ENCODE results near the gene TMEM258. TPM values are rescaled to one million over a fixed set of nuclear protein-coding genes. Genes with fewer than 3 reads are reported as not detected.

Gene TMEM258
- total RNA-seq, 8 experiments from 2014 or later: 138 to 330 (median 269) TPM

DNA sequence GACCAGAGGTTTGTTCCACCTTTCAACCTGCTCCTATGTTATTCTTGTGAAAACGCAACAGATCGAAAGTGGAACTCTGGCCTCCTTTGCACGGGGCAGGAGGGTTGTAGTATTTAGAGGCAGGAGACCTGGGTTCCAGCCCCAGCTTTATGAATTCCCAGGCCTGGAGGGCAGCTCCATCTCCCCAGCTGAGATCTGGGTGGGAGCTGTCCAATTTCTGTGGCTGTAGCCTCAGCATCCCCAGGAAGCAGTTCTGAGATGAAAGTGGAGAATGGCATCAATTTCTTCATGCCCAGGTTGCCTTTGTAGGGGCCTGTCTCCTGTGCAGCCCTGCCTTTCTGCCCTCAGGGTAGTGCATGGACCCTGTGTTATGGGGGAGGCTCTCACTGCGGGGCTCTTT is 39.8 kb upstream of the TMEM258 start:
- Histone ChIP-seq H3K27ac (peak overlapping the region in 1 of 2 donors; percentile 28), H3K4me3 (no peak overlapping the region), H3K4me1 (replicated peaks in 1 of 2) (peaks cover 49 to 54% of the 10 kb centered on the region in 2 donors)
- in situ Hi-C loops (cut with MboI; ENCODE audit: low pct_unique_long_range_greater_than_20kb in 2 of 9, low sequenced_read_pairs in 9 of 9, unreplicated experiment in 9 of 9): no loop called here
- WGBS, 10 experiments: 90 to 94% methylated on average over 2 to 3 of the region's 4 CpGs; no CpG with 5 or more reads in 8 of the 10 experiments
- ATAC-seq (replicated peaks in 6 of 8): no peak

DNA sequence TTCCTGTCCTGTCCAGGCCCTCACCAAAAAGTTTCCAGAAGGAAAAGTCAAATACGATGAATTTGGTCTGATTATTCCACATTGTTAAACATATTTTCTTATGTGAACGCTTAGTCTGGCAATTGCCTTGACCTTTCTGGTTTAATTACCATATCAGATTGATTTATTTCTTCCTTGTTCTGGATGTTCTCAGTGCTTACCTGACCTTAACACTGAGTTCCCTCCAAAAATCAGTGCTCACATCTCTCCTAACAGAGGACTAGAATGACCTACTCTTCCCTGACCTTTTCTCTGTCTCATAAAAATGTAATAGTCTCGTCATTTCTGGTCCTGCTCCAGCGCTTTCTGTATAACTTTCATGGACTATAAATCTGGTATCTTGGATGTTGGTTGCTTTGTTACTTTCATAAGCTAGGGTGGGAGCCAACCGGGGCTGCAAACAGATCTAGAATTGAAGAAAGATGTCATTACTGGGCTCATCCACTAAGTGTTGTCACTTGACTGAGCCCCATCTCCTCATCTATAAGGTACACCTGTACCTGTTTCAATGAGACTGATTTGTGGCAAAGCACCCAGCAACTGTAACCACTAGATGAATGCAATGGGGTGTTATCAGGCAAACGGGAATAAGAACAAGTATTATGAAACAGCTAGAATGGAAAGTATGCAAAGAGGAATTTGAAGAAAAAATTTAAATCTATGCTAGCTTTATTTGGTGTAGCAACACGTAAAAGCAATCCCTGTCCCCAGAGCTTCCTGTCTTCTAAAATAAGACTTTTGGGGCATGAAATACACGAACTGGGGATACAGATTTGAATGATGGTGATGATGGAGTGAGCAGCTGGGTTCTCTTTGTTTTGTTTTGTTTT is 38.1 kb upstream of the TMEM258 start:
- 2 to 73% (median 29%) methylated on average over 2 to 8 of the region's 8 CpGs; no CpG with 5 or more reads in 1 of the 10 experiments for WGBS, 10 experiments
- in situ Hi-C loops (cut with MboI; ENCODE audit: low pct_unique_long_range_greater_than_20kb in 2 of 9, low sequenced_read_pairs in 9 of 9, unreplicated experiment in 9 of 9): no loop called here
- peaks cover 59 to 63% of the 10 kb centered on the region in 2 donors for H3K4me1 ChIP-seq (replicated peaks in 1 of 2)
- no peak for ATAC-seq (replicated peaks in 6 of 8)
- peak overlapping the region; percentile 57 to 93 (median 90) for H3K4me3 ChIP-seq
- H3K27ac ChIP-seq: no peak overlapping the region

DNA sequence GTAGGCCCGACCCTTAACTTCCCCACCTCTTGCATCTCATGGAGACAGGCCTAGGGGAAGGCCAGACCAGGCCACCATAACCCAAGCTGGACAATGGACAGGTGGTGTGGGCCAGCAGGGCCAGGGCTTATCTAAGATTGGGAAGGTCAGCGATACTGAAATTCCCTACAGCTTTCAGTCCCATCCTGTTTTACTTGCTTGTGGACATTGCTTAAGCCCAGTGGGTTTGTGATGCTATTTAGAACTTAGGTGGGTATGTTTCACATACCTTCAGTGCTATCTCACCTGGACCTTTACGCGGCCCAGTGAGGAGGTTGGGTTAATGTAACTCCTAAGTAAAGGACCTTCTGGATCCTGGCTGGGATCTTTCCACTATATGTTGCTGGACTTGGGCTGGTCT is 37.4 kb upstream of the TMEM258 start:
- Histone ChIP-seq H3K27ac (peak overlapping the region in 1 of 2 donors; percentile 98), H3K4me3 (peak overlapping the region; percentile 57 to 93 (median 90)), H3K4me1 (replicated peaks in 1 of 2) (peaks cover 53 to 57% of the 10 kb centered on the region in 2 donors)
- ATAC-seq (replicated peaks in 6 of 8): no peak
- in situ Hi-C loops (cut with MboI; ENCODE audit: low pct_unique_long_range_greater_than_20kb in 2 of 9, low sequenced_read_pairs in 9 of 9, unreplicated experiment in 9 of 9): no loop called here
- WGBS, 10 experiments: 12 to 86% (median 51%) methylated on average over 1 to 4 of the region's 4 CpGs; no CpG with 5 or more reads in 4 of the 10 experiments

DNA sequence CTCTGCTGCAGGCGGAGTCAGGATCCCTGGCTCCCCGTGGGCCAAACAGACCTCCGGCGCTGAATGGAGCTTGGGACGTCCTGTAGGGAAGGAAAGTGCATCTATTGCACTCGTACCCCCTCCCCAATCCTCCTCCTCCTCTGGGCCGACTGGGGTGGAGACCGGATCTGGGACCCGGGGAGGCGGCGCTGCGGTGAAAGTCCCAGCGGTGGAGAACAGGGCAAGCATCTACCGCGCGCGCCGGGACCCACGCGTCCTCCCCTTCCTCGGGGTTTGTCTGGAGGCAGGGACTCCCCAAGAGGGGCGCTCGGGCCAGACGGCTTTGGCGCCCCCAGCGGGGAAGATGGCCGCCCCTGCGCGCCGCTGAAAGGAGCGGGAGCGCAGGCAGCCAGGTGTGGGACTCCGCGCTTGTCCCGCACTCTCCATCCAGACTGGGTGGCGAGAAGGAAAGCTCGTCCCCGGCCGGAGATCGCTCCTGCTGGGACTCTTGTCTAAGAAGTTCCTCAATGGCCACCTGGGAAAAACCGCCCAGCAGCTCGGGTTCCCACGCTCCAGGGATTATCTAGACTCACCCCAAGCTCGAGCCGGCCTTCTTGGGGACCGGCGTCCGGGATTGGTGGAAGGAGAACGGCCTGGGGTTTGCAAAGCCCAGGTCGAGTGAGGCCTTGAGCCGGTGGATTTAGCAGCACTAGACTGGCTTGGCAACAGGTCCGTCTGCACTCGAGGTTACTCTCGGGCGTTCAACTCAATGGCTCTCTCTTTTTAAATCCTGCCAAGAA is 36.4 kb upstream of the TMEM258 start:
- Histone ChIP-seq H3K4me3 (peak overlapping the region; percentile 57 to 93 (median 90)), H3K27ac (peak overlapping the region; percentile 97 to 98), H3K4me1 (replicated peaks in 1 of 2) (peaks cover 43 to 47% of the 10 kb centered on the region in 2 donors)
- in situ Hi-C loops (cut with MboI; ENCODE audit: low pct_unique_long_range_greater_than_20kb in 2 of 9, low sequenced_read_pairs in 9 of 9, unreplicated experiment in 9 of 9): no loop called here
- ATAC-seq (replicated peaks in 6 of 8): peak; percentile 4 to 23 (median 10)
- WGBS, 10 experiments: 0 to 4% (median 0%) methylated on average over 10 to 24 of the region's 55 CpGs; no CpG with 5 or more reads in 6 of the 10 experiments

DNA sequence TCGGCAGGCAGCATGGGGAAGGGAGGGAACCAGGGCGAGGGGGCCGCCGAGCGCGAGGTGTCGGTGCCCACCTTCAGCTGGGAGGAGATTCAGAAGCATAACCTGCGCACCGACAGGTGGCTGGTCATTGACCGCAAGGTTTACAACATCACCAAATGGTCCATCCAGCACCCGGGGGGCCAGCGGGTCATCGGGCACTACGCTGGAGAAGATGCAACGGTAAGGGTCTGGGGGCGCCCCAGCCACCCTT is 35.9 kb upstream of the TMEM258 start:
- Histone ChIP-seq H3K4me3 (peak overlapping the region; percentile 57 to 93 (median 90)), H3K4me1 (replicated peaks in 1 of 2) (peaks cover 38 to 43% of the 10 kb centered on the region in 2 donors), H3K27ac (peak overlapping the region; percentile 97 to 98)
- in situ Hi-C loops (cut with MboI; ENCODE audit: low pct_unique_long_range_greater_than_20kb in 2 of 9, low sequenced_read_pairs in 9 of 9, unreplicated experiment in 9 of 9): no loop called here
- no peak for ATAC-seq (replicated peaks in 6 of 8)
- no CpG with 5 or more reads among the region's 16 CpGs for WGBS, 10 experiments

GRCh38 chr11:61827571-61828378 is 35.4 kb upstream of the TMEM258 start, which contains the start of gene FADS2:
Gene FADS2, plus strand, starts transcription at chr11:61828300. Its CDS starts 91 bp downstream, at chr11:61828391.
- H3K27ac ChIP-seq: peak within 1 kb of the TSS; percentile 97 to 98
- H3K4me3 ChIP-seq: peak within 1 kb of the TSS; percentile 57 to 93 (median 90)
- H3K4me1 ChIP-seq (replicated peaks in 1 of 2): peaks cover 38 to 43% of the 10 kb centered on the region in 2 donors
- peak; percentile 79 to 89 (median 85) for ATAC-seq (replicated peaks in 6 of 8)
- in situ Hi-C loops (cut with MboI; ENCODE audit: low pct_unique_long_range_greater_than_20kb in 2 of 9, low sequenced_read_pairs in 9 of 9, unreplicated experiment in 9 of 9): no loop called here
- 0 to 3% (median 0%) methylated on average over 2 to 14 of the region's 83 CpGs; no CpG with 5 or more reads in 7 of the 10 experiments for WGBS, 10 experiments

DNA sequence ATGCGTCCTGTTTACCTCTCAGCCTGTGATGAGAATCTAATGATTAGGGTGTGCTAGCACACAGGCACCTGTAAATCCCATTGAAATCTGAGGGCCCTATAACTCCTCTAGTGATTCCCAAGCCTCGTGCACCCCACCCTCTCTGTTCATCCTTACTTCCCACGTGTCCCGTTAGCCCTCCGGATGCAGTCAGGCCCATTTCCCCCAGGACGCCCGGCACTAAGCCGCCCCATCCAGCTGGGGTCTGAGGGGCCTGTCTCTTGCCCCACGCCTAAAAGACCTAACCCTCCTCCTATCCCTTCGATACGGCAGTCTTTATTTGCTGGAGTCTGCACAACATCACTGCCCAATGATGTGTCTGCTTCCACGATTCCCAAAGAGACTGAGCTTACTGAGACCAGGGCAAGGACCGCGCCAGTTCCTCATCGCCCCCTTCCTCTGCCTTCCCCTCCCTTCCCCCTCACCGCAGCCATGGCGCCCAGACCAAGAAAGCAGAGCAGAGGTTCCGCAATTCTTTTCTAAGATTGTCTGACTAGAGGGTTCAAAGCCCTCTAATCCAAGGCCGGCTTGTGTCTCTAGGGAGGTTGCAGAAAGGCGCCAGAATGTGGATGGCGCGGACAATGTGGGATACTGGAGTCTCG is 34.7 kb upstream of the TMEM258 start:
- in situ Hi-C loops (cut with MboI; ENCODE audit: low pct_unique_long_range_greater_than_20kb in 2 of 9, low sequenced_read_pairs in 9 of 9, unreplicated experiment in 9 of 9): no loop called here
- peak overlapping the region; percentile 97 to 98 for H3K27ac ChIP-seq
- peak overlapping the region; percentile 57 to 93 (median 90) for H3K4me3 ChIP-seq
- 4 to 20% (median 7%) methylated on average over 2 to 5 of the region's 23 CpGs; no CpG with 5 or more reads in 7 of the 10 experiments for WGBS, 10 experiments
- peak in 5 of 8 experiments; percentile 1 to 6 (median 3) for ATAC-seq (replicated peaks in 6 of 8)
- peaks cover 31 to 36% of the 10 kb centered on the region in 2 donors for H3K4me1 ChIP-seq (replicated peaks in 1 of 2)

DNA sequence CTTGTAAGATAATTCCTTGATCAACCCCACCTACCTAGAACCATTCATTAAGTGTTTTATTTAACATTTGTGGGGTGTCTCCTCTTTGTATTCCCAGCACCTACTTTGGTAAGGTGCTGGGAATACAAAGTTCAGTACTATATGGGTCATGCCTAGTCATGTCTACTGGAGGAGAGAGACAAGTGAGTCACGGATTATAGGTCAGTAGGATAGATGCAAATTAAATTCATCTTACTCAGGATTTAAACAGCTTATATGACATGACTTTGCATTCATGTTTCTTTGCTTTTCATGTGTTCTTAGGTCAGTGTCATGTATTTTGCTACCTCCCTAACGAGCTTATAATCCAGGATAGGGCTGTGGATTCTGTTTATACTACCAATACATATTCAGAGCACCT is 27.8 kb upstream of the TMEM258 start:
- Histone ChIP-seq H3K4me3 (no peak overlapping the region), H3K27ac (no peak overlapping the region), H3K4me1 (replicated peaks in 1 of 2) (peaks cover 6 to 8% of the 10 kb centered on the region in 2 donors)
- 0 to 100% (median 90%) methylated on average over 1 to 2 of the region's 2 CpGs; no CpG with 5 or more reads in 3 of the 10 experiments for WGBS, 10 experiments
- in situ Hi-C loops (cut with MboI; ENCODE audit: low pct_unique_long_range_greater_than_20kb in 2 of 9, low sequenced_read_pairs in 9 of 9, unreplicated experiment in 9 of 9): no loop called here
- peak in 2 of 8 experiments; percentile 11 to 16 for ATAC-seq (replicated peaks in 6 of 8)

DNA sequence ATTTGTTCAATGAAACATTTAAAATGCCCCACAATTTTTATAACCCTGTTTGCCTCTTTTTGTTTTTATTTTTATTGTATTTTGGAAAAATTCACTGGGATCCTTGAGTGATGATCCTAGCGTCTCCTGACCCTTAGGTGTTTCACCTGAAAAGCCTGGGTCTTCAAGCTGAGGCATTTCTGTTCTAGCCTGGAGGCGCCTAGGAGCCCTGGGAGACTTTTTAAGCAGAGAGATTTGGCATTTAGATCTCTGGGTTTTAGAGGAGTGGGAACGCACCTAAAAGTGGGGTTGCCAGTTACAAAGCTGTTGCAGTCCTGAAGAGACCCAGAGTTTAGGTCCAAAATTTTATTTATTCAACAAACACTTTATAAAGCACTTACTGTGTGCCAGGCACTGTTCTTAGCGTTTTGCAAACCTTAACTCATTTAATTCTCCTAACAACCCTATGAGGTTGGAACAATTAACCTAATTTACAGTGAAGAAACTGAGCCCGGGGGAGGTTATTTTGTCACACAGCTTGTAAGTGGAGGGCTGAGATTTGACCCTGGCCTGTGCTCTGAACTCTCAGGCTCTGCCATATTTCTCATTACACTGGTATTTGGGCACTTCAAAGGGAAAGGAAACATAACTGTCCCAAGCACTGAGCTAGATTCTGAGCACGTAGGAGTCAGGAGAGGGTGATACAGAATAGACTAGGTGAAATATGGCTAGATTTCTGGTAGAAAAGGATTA is 25.2 kb upstream of the TMEM258 start:
- ATAC-seq (replicated peaks in 6 of 8): no peak
- in situ Hi-C loops (cut with MboI; ENCODE audit: low pct_unique_long_range_greater_than_20kb in 2 of 9, low sequenced_read_pairs in 9 of 9, unreplicated experiment in 9 of 9): no loop called here
- H3K4me3 ChIP-seq: peak overlapping the region; percentile 47 to 76 (median 69)
- 24 to 100% (median 41%) methylated on average over 1 to 5 of the region's 6 CpGs; no CpG with 5 or more reads in 1 of the 10 experiments for WGBS, 10 experiments
- H3K4me1 ChIP-seq (replicated peaks in 1 of 2): peaks cover 11 to 14% of the 10 kb centered on the region in 2 donors
- peak overlapping the region; percentile 80 to 85 for H3K27ac ChIP-seq

GRCh38 chr11:61816736-61817455 is 24.5 kb upstream of the TMEM258 start, which contains the start of gene FADS1:
Gene FADS1, minus strand, starts transcription at chr11:61817003. Its CDS starts 74 bp downstream, at chr11:61816929.
- in situ Hi-C loops (cut with MboI; ENCODE audit: low pct_unique_long_range_greater_than_20kb in 2 of 9, low sequenced_read_pairs in 9 of 9, unreplicated experiment in 9 of 9): no loop called here
- 0 to 18% (median 0%) methylated on average over 1 to 13 of the region's 73 CpGs; no CpG with 5 or more reads in 4 of the 10 experiments for WGBS, 10 experiments
- H3K4me3 ChIP-seq: peak within 1 kb of the TSS; percentile 47 to 76 (median 69)
- ATAC-seq (replicated peaks in 6 of 8): peak; percentile 25 to 78 (median 72)
- H3K4me1 ChIP-seq (replicated peaks in 1 of 2): peaks cover 11 to 14% of the 10 kb centered on the region in 2 donors
- H3K27ac ChIP-seq: peak within 1 kb of the TSS; percentile 92 to 94
